Medulla oblongata (tissue), 1 donor: ENCODE results near the gene GPR101.
"Not testable (repeated sequence)": the region's sequence is repeated elsewhere in the genome, so short reads cannot be mapped to it uniquely, and the experiment has no call there.

Source experiments
- DNase-seq: peaks from one replicate; pipeline ENCODE4 v3.0.0-alpha.2; 2015; ENCODE audit errors: extremely low spot score

The GPR101 gene

DNA sequence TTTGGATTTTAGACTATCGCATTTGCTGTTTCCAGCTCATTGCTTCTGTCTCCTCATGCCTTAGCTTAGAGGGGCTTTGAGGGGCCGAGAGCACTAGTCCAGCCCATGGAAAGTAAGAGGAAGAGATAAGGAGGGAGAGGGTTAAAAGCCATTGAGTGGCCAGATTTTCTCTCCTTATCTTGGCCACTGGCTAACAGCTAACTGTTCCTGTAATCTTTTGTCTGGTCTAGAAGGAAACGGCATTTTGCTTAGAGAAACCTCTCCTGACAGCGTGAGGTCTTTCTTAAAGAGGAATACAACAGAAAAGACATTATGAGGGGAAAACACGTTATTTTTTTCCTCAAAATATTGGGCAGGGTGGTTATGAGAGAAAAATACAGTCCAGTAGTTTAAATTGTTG lies 7.9 kb downstream of the GPR101 start:
- no peak for DNase-seq

- not testable (repeated sequence) for DNase-seq
Measured at GRCh38 chrX:137000236-137000635, 33.6 kb downstream of the GPR101 start.

GRCh38 chrX:136999024-136999423 lies 34.8 kb downstream of the GPR101 start:
- DNase-seq = no peak
